Measurements from ENCODE around the gene CYP4A11.

GRCh38 chr1:46940307-46940706 lies 969 bp downstream of the CYP4A11 start:
- peak in 1 of 2 donors; percentile 62 for TF ChIP-seq POLR2A (IDR thresholded peaks at IDR 0.05)
- TF ChIP-seq, protein P1, sequence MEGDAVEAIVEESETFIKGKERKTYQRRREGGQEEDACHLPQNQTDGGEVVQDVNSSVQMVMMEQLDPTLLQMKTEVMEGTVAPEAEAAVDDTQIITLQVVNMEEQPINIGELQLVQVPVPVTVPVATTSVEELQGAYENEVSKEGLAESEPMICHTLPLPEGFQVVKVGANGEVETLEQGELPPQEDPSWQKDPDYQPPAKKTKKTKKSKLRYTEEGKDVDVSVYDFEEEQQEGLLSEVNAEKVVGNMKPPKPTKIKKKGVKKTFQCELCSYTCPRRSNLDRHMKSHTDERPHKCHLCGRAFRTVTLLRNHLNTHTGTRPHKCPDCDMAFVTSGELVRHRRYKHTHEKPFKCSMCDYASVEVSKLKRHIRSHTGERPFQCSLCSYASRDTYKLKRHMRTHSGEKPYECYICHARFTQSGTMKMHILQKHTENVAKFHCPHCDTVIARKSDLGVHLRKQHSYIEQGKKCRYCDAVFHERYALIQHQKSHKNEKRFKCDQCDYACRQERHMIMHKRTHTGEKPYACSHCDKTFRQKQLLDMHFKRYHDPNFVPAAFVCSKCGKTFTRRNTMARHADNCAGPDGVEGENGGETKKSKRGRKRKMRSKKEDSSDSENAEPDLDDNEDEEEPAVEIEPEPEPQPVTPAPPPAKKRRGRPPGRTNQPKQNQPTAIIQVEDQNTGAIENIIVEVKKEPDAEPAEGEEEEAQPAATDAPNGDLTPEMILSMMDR (IDR thresholded peaks at IDR 0.05), result peak in 3 of 6 experiments; percentile 27 to 44 (median 38)
